Medulla oblongata (tissue), 1 donor: ENCODE data around the gene KRTAP29-1.
"Not testable (repeated sequence)": the region's sequence is repeated elsewhere in the genome, so short reads cannot be mapped to it uniquely, and the experiment has no call there.

Experiments used
- DNase-seq: peaks from one replicate; pipeline ENCODE4 v3.0.0-alpha.2; 2015; ENCODE audit errors: extremely low spot score

Gene KRTAP29-1

GRCh38 chr17:41298458-41299135 lies 4.1 kb downstream of the KRTAP29-1 start:
- no peak for DNase-seq

- no peak for DNase-seq
These were observed 5.8 kb downstream of the KRTAP29-1 start for GRCh38 chr17:41296846-41297245.

GRCh38 chr17:41294016-41294415 lies 8.6 kb downstream of the KRTAP29-1 start:
- DNase-seq = no peak

GRCh38 chr17:41287050-41287449 lies 15.6 kb downstream of the KRTAP29-1 start:
- no peak for DNase-seq

GRCh38 chr17:41284546-41284945 lies 18.1 kb downstream of the KRTAP29-1 start:
- no peak for DNase-seq

GRCh38 chr17:41284043-41284442 lies 18.6 kb downstream of the KRTAP29-1 start:
- no peak for DNase-seq

- DNase-seq = no peak
These were observed 24.3 kb downstream of the KRTAP29-1 start for GRCh38 chr17:41278176-41278955.

GRCh38 chr17:41275648-41276190 lies 26.9 kb downstream of the KRTAP29-1 start, which contains the start of gene KRTAP9-7:
Gene KRTAP9-7, plus strand, starts transcription at chr17:41275698. Its CDS starts 0 bp downstream, at chr17:41275698.
- not testable (repeated sequence) for DNase-seq

- no peak for DNase-seq
These were observed 30.8 kb downstream of the KRTAP29-1 start for GRCh38 chr17:41271858-41272257.

- not testable (repeated sequence) for DNase-seq
These were observed 31.3 kb downstream of the KRTAP29-1 start for GRCh38 chr17:41271323-41271722.

GRCh38 chr17:41267711-41268110 lies 34.9 kb downstream of the KRTAP29-1 start:
- no peak for DNase-seq

GRCh38 chr17:41265078-41265477 lies 37.6 kb downstream of the KRTAP29-1 start, which contains the start of gene KRTAP9-6:
Gene KRTAP9-6, plus strand, starts transcription at chr17:41265378. Its CDS starts 0 bp downstream, at chr17:41265378.
- DNase-seq = no peak

- no peak for DNase-seq
These were observed 38.1 kb downstream of the KRTAP29-1 start for GRCh38 chr17:41264599-41264998.

- DNase-seq = no peak
These were observed 39.4 kb downstream of the KRTAP29-1 start for GRCh38 chr17:41263212-41263611.

- DNase-seq = no peak
These were observed 44.2 kb downstream of the KRTAP29-1 start for GRCh38 chr17:41258406-41258805.

- no peak for DNase-seq
These were observed 46.4 kb downstream of the KRTAP29-1 start for GRCh38 chr17:41256291-41256685.

- not testable (repeated sequence) for DNase-seq
These were observed 47.0 kb downstream of the KRTAP29-1 start, which contains the start of gene KRTAP9-9 for GRCh38 chr17:41255381-41256290. Gene KRTAP9-9, plus strand, starts transcription at chr17:41255384.

- no peak for DNase-seq
These were observed 47.8 kb downstream of the KRTAP29-1 start for GRCh38 chr17:41254861-41255260.
